ENCODE data around the gene LY6G6C. TPM values are rescaled to one million over a fixed set of nuclear protein-coding genes. Genes with fewer than 3 reads are reported as not detected.
A peak's percentile ranks its signal among the peaks of the same experiment; 100 is the strongest.

The LY6G6C gene
- total RNA-seq, 4 donors from 2014 or later = 80.0 to 376 (median 338) TPM

DNA sequence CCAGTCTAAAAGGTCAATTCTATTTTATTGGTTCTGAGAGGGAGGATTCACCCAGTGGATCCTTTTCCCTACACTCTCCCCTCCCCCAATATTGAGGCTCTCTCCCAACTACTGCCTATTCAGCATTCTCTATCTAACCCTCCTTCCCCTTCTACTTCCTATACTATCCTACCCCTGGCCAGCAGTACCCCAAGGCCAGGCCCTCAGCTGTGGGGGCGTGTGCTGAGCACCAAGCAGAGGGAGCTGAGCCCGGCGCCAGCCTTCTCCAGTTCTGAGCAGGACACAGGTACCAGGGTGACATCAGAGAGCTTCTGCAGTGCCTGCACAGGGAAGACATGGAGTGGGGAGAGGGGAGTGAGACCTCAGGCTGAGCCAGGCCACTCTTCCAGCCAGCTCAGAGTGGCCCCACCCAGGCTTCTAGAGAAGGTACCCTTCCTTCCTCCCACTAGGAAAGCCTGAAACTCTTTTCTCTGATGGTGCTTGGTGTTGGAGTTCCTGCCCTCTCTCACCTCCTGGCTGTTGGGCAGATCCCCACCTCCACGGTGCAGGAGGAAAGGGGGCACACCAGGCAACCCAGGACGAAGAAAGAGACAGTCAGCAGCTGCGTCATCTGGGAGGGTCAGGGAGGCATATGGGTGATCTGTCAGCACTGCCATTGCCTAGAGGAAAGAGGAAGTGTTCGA is 5.6 kb upstream of the LY6G6C start:
- TF ChIP-seq POLR2A (IDR thresholded peaks at IDR 0.05) (no peak), EP300 (IDR thresholded peaks at IDR 0.05) (no peak), POLR2AphosphoS5 (IDR thresholded peaks at IDR 0.05) (no peak)
- TF ChIP-seq, protein P1, sequence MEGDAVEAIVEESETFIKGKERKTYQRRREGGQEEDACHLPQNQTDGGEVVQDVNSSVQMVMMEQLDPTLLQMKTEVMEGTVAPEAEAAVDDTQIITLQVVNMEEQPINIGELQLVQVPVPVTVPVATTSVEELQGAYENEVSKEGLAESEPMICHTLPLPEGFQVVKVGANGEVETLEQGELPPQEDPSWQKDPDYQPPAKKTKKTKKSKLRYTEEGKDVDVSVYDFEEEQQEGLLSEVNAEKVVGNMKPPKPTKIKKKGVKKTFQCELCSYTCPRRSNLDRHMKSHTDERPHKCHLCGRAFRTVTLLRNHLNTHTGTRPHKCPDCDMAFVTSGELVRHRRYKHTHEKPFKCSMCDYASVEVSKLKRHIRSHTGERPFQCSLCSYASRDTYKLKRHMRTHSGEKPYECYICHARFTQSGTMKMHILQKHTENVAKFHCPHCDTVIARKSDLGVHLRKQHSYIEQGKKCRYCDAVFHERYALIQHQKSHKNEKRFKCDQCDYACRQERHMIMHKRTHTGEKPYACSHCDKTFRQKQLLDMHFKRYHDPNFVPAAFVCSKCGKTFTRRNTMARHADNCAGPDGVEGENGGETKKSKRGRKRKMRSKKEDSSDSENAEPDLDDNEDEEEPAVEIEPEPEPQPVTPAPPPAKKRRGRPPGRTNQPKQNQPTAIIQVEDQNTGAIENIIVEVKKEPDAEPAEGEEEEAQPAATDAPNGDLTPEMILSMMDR (IDR thresholded peaks at IDR 0.05) = no peak
- 73% methylated on average over 7 of the region's 7 CpGs for WGBS
- H3K27ac ChIP-seq = peak overlapping the region; percentile 91
- no peak overlapping the region for H3K4me3 ChIP-seq
- H3K27me3 ChIP-seq = no peaks in the 10 kb centered on the region
- no peaks in the 10 kb centered on the region for H3K9me3 ChIP-seq
- peaks cover 46% of the 10 kb centered on the region for H3K4me1 ChIP-seq
- H3K36me3 ChIP-seq = peaks cover 44% of the 10 kb centered on the region
- no peak for DNase-seq (ENCODE audit: low spot score in 2 of 2)

DNA sequence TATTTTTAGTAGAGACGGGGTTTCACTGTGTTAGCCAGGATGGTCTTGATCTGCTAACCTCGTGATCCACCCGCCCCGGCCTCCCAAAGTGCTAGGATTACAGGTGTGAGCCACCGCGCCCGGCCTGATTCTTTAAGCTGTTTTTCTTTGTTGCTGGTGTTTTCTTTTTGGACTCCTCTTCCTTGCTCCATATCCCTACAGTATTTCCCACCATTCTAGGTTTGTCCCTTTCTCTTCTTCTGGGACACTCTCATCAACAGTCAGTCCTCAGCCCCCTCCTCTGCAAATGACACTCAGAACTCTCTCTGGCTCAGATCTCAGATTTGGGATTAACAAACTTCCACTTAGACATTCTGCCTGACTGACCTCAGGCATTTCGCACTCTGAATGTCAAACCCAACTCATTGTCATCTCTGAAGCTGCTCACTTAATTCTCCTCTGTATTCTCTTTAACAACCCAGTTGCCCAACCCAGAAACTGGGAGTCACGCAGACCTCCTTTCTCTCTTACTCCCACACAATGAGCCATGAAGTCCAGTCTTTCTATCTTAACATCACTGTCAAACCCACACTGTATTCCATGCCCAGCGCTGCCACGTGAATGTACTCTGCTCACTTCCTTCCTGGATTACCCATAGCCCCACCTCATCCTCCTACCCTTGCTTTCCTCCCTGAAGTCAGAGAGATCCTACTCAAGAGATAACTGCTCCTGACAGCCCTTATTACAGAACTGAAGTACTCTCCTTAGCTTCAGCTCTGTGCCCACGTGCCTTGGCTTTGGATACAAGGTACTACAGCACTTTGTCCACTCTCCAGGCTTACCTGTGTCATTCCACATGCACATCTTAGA is 4.2 kb upstream of the LY6G6C start:
- peak overlapping the region; percentile 38 for H3K27ac ChIP-seq
- WGBS = 74% methylated on average over 12 of the region's 12 CpGs

DNA sequence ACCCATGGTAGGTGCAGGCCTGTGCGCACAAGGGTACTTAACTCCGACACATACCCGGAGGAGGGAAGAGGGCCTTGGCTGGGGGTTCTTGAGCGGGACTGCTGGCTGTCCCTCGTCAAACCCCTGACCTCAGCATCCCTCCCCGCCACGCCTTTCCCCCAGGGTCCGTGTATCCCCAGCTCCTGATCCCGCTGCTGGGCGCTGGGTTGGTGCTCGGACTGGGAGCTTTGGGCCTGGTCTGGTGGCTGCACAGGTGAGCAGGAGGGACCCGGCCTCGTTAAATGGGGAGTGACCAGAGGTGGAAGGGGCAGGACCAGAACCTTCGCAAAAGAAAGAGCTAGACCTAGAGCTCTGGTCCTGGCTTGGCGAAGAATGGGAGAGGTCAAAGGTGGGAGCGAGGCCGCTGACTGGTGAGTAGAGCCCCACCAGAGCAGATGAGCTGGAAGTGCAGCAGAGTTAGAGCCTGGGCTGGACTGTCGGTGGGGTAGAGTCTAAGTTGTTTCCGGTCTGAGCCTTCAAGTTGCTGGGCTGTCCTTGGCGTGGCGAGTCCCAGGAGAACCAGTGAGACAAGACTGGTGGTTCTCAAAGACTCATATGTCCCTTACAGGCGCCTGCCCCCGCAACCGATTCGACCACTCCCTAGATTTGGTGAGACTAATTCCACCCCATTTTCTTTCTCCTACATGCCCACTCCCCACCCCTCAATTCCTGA is 2.6 kb upstream of the LY6G6C start:
- no peak for DNase-seq (ENCODE audit: low spot score in 2 of 2)
- Histone ChIP-seq H3K36me3 (peaks cover 25% of the 10 kb centered on the region), H3K9me3 (no peaks in the 10 kb centered on the region), H3K27ac (no peak overlapping the region), H3K4me3 (no peak overlapping the region), H3K4me1 (peaks cover 46% of the 10 kb centered on the region), H3K27me3 (no peaks in the 10 kb centered on the region)
- WGBS = 87% methylated on average over 22 of the region's 25 CpGs
- TF ChIP-seq POLR2AphosphoS5 (IDR thresholded peaks at IDR 0.05) (no peak), EP300 (IDR thresholded peaks at IDR 0.05) (no peak), POLR2A (IDR thresholded peaks at IDR 0.05) (no peak)
- TF ChIP-seq, protein P1 (IDR thresholded peaks at IDR 0.05) = no peak

More for the DNA sequence above, 4.2 kb upstream of the LY6G6C start:
- TF ChIP-seq, protein P1 (IDR thresholded peaks at IDR 0.05) = no peak
- TF ChIP-seq POLR2AphosphoS5 (IDR thresholded peaks at IDR 0.05) (no peak), EP300 (IDR thresholded peaks at IDR 0.05) (no peak)
- Histone ChIP-seq H3K4me1 (peaks cover 44% of the 10 kb centered on the region), H3K4me3 (no peak overlapping the region), H3K9me3 (no peaks in the 10 kb centered on the region), H3K36me3 (peaks cover 29% of the 10 kb centered on the region), H3K27me3 (no peaks in the 10 kb centered on the region)
- no peak for DNase-seq (ENCODE audit: low spot score in 2 of 2)

DNA sequence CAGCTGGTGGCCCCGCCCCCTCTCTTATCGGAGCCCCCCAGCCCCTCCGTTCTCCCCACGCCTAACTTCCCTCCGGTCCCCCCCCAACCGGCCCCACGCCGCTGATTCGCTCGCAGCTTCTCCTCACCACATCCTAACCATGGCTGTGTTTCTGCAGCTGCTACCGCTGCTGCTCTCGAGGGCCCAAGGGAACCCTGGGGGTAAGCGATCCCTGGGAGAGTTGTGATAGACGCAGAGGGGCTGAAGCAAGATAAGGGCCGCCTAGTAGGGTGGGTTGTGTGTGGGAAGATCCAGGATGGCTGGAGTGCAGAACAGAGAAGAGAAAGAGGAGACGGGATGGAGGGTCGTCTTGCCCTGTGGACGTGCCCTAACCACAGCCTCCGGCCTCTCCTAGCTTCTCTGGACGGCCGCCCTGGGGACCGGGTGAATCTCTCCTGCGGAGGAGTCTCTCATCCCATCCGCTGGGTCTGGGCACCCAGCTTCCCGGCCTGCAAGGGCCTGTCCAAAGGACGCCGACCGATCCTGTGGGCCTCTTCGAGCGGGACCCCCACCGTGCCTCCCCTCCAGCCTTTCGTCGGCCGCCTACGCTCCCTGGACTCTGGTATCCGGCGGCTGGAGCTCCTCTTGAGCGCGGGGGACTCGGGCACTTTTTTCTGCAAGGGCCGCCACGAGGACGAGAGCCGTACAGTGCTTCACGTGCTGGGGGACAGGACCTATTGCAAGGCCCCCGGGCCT is 1.9 kb upstream of the LY6G6C start, which contains the start of gene MPIG6B:
TSS of gene MPIG6B (plus strand) at position 129 of the 735 bp plus-strand sequence. CDS start at position 140, 11 bp downstream.
- H3K4me1 ChIP-seq = peaks cover 46% of the 10 kb centered on the region
- WGBS = 84% methylated on average over 33 of the region's 46 CpGs
- H3K27ac ChIP-seq = peak within 1 kb of the TSS; percentile 88
- H3K9me3 ChIP-seq = no peaks in the 10 kb centered on the region
- DNase-seq (ENCODE audit: low spot score in 2 of 2) = no peak
- TF ChIP-seq POLR2AphosphoS5 (IDR thresholded peaks at IDR 0.05) = no peak
- TF ChIP-seq, protein P1 (IDR thresholded peaks at IDR 0.05) = no peak
- no peak for TF ChIP-seq POLR2A (IDR thresholded peaks at IDR 0.05)
- TF ChIP-seq EP300 (IDR thresholded peaks at IDR 0.05) = no peak
- no peaks in the 10 kb centered on the region for H3K27me3 ChIP-seq
- no peak within 1 kb of the TSS for H3K4me3 ChIP-seq
- peaks cover 25% of the 10 kb centered on the region for H3K36me3 ChIP-seq
